ENCODE results near the gene CHST8. TPM values are rescaled to one million over a fixed set of nuclear protein-coding genes. Genes with fewer than 3 reads are reported as not detected.

CHST8 gene
- total and polyA plus RNA-seq, 4 donors, result 0.09 to 0.67 (median 0.24) TPM

DNA sequence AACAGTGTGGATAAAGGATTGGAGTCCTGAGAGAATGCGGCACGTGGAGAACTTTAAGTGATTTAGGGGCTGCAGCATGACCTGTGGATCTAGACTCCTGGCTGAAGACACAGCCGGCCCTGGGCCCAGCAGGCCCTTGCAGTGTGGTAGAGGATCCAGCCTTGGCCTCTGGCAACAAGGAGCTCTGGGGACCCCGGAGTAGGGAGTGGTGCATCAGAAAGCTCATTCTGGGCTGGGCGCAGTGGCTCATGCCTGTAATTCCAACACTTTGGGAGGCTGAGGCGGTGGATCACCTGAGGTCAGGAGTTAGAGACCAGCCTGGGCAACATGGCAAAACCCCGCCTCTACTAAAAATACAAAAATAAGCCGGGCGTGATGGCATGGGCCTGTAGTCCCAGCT is 76.0 kb downstream of the CHST8 start:
- ATAC-seq (ENCODE audit: insufficient read depth, low FRiP score), result no peak
- Histone ChIP-seq H3K27me3 (ENCODE audit: control insufficient read depth in 3 of 3, insufficient read depth in 3 of 3, low read length in 2 of 3) (no peaks in the 10 kb centered on the region), H3K36me3 (ENCODE audit: control insufficient read depth in 4 of 4, insufficient read depth in 4 of 4, low read length in 4 of 4) (no peaks in the 10 kb centered on the region), H3K4me1 (ENCODE audit: control insufficient read depth in 5 of 5, insufficient read depth in 5 of 5, low read length in 5 of 5) (no peaks in the 10 kb centered on the region), H3K9ac (ENCODE audit: insufficient read depth in 1 of 2, low read length in 2 of 2) (no peak overlapping the region), H3K9me3 (ENCODE audit: control insufficient read depth in 4 of 4, insufficient read depth in 3 of 4, low read length in 3 of 4) (no peaks in the 10 kb centered on the region), H3K27ac (ENCODE audit: low read depth in 1 of 2, low read length in 1 of 2) (no peak overlapping the region), H3K4me3 (no peak overlapping the region)
- no peak for DNase-seq
- 85 to 97% methylated on average over 9 of the region's 9 CpGs for WGBS, 2 donors
- TF ChIP-seq, protein P1, sequence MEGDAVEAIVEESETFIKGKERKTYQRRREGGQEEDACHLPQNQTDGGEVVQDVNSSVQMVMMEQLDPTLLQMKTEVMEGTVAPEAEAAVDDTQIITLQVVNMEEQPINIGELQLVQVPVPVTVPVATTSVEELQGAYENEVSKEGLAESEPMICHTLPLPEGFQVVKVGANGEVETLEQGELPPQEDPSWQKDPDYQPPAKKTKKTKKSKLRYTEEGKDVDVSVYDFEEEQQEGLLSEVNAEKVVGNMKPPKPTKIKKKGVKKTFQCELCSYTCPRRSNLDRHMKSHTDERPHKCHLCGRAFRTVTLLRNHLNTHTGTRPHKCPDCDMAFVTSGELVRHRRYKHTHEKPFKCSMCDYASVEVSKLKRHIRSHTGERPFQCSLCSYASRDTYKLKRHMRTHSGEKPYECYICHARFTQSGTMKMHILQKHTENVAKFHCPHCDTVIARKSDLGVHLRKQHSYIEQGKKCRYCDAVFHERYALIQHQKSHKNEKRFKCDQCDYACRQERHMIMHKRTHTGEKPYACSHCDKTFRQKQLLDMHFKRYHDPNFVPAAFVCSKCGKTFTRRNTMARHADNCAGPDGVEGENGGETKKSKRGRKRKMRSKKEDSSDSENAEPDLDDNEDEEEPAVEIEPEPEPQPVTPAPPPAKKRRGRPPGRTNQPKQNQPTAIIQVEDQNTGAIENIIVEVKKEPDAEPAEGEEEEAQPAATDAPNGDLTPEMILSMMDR (IDR thresholded peaks at IDR 0.05; ENCODE audit: control extremely low read depth, extremely low read depth), result no peak

DNA sequence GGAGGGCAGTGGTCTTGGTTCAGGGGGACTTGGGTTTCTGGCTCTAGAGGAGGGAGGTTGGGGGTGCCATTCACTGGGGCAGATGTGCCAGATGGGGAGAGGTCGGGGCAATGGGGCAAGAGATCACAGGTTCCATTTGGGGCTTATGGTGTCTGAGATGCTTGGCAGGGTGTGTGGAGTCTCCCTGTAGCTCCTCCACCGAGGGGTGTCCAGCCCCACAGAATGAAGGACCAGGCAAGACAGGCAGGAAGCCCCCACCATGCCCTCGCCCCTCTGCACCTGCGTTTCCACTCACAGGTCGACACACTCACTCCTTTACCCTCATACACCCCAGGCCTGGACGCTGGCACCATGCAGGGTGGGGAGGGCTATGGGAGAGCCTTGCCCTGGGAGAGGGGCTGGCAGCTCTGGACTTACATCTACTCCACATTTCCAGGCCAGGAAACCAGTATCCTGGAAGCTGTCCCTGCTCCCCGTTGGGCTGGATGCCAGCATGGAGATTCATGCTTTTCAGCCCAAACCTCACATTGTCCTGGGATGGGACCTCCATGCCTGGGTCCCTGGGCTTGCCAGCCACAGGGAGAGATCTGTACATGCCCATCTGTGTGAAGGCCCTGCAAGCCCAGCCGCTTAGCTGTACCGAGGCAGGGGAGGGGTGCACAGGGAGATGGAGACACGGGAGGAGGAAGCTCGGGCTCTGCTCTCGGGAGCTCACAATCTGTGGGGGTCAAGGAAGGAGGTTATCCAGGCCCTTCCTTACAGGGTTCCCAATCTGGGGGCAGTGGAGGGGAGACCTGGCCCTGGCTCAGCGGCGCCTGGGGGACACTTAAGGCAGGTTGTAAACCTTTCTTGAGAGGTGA is 77.1 kb downstream of the CHST8 start:
- no peak overlapping the region for H3K4me3 ChIP-seq
- no peak for DNase-seq
- TF ChIP-seq, protein P1 (IDR thresholded peaks at IDR 0.05; ENCODE audit: control extremely low read depth, extremely low read depth), result no peak
- H3K36me3 ChIP-seq (ENCODE audit: control insufficient read depth in 4 of 4, insufficient read depth in 4 of 4, low read length in 4 of 4), result no peaks in the 10 kb centered on the region
- WGBS, 2 donors, result 71 to 82% methylated on average over 14 of the region's 14 CpGs
- H3K9me3 ChIP-seq (ENCODE audit: control insufficient read depth in 4 of 4, insufficient read depth in 3 of 4, low read length in 3 of 4), result no peaks in the 10 kb centered on the region
- H3K27me3 ChIP-seq (ENCODE audit: control insufficient read depth in 3 of 3, insufficient read depth in 3 of 3, low read length in 2 of 3), result no peaks in the 10 kb centered on the region
- no peak overlapping the region for H3K9ac ChIP-seq (ENCODE audit: insufficient read depth in 1 of 2, low read length in 2 of 2)
- H3K27ac ChIP-seq (ENCODE audit: low read depth in 1 of 2, low read length in 1 of 2), result no peak overlapping the region
- no peaks in the 10 kb centered on the region for H3K4me1 ChIP-seq (ENCODE audit: control insufficient read depth in 5 of 5, insufficient read depth in 5 of 5, low read length in 5 of 5)
- no peak for ATAC-seq (ENCODE audit: insufficient read depth, low FRiP score)

DNA sequence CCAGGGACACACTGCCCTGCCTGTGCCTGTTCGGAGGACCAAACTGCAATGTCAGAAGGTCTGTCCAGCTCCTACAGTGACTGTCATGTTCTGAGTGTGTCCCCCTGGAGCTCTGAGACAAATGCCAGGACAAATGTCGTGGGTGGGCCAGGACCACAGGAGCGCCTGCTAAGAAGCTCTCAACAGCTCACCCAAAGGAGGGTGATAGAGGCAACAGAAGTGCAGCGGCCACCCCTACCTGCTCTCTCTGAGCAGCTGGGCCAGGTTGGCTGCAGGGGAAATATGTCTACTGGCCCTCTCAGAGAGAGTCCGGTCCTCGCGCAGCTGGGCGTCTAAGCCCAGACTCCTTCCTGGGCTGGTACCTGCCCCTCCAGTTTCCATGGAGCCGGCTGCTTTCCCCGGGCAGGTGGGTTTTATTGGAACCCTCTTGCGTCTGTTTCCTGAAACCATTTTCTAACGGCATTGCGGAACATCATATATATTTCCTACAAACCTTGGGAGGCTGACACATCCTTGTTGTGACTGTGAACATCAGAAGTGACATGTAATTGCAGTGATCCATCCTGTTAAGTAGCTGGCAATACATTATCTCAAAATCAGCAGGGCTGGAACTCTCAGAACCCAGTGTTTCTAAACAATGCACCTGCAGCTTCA is 78.1 kb downstream of the CHST8 start:
- no peaks in the 10 kb centered on the region for H3K36me3 ChIP-seq (ENCODE audit: control insufficient read depth in 4 of 4, insufficient read depth in 4 of 4, low read length in 4 of 4)
- H3K4me1 ChIP-seq (ENCODE audit: control insufficient read depth in 5 of 5, insufficient read depth in 5 of 5, low read length in 5 of 5), result no peaks in the 10 kb centered on the region
- H3K4me3 ChIP-seq, result no peak overlapping the region
- no peaks in the 10 kb centered on the region for H3K27me3 ChIP-seq (ENCODE audit: control insufficient read depth in 3 of 3, insufficient read depth in 3 of 3, low read length in 2 of 3)
- DNase-seq (no peak), ATAC-seq (ENCODE audit: insufficient read depth, low FRiP score) (no peak)
- TF ChIP-seq, protein P1 (IDR thresholded peaks at IDR 0.05; ENCODE audit: control extremely low read depth, extremely low read depth), result no peak
- no peak overlapping the region for H3K9ac ChIP-seq (ENCODE audit: insufficient read depth in 1 of 2, low read length in 2 of 2)
- no peak overlapping the region for H3K27ac ChIP-seq (ENCODE audit: low read depth in 1 of 2, low read length in 1 of 2)
- H3K9me3 ChIP-seq (ENCODE audit: control insufficient read depth in 4 of 4, insufficient read depth in 3 of 4, low read length in 3 of 4), result no peaks in the 10 kb centered on the region
- 82 to 86% methylated on average over 13 of the region's 13 CpGs for WGBS, 2 donors

All from lung (tissue), 12 donors.